Measurements from ENCODE around the gene PLA2G4C. TPM values are rescaled to one million over a fixed set of nuclear protein-coding genes. Genes with fewer than 3 reads are reported as not detected.
"Not testable (repeated sequence)": the region's sequence is repeated elsewhere in the genome, so short reads cannot be mapped to it uniquely, and the experiment has no call there.

The PLA2G4C gene
- total RNA-seq, 1 donor from 2014 or later: 110 TPM

DNA sequence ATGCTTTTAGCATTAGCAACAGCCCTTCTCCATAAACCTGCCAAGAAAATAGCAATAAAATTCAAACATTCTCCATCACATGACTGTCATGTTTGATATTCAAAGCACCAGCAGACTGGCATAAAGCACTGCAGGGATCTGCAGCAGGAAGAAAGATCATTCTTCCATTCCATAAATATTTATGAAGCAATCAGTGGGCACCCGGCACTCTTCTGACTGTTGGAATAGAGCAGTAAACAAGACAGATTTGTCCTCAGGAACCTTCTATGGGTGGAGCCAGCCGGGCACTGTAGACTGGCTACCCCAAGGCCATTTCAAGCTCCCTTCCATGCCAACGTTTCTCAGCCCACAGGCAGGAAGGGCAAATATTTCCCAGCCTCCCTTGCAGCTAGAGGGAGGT lies 25.5 kb downstream of the PLA2G4C start:
- peaks cover 0 to 3% of the 10 kb centered on the region in 2 donors for H3K36me3 ChIP-seq
- no peaks in the 10 kb centered on the region for H3K9me3 ChIP-seq
- TF ChIP-seq, protein P1, sequence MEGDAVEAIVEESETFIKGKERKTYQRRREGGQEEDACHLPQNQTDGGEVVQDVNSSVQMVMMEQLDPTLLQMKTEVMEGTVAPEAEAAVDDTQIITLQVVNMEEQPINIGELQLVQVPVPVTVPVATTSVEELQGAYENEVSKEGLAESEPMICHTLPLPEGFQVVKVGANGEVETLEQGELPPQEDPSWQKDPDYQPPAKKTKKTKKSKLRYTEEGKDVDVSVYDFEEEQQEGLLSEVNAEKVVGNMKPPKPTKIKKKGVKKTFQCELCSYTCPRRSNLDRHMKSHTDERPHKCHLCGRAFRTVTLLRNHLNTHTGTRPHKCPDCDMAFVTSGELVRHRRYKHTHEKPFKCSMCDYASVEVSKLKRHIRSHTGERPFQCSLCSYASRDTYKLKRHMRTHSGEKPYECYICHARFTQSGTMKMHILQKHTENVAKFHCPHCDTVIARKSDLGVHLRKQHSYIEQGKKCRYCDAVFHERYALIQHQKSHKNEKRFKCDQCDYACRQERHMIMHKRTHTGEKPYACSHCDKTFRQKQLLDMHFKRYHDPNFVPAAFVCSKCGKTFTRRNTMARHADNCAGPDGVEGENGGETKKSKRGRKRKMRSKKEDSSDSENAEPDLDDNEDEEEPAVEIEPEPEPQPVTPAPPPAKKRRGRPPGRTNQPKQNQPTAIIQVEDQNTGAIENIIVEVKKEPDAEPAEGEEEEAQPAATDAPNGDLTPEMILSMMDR (IDR thresholded peaks at IDR 0.05): no peak
- no peak overlapping the region for H3K4me3 ChIP-seq
- no peak for DNase-seq (ENCODE audit: low spot score in 2 of 2)
- H3K4me1 ChIP-seq: no peaks in the 10 kb centered on the region
- no peaks in the 10 kb centered on the region for H3K27me3 ChIP-seq
- no peak overlapping the region for H3K27ac ChIP-seq
- intact Hi-C loops (cut with DNase I): no loop called here

DNA sequence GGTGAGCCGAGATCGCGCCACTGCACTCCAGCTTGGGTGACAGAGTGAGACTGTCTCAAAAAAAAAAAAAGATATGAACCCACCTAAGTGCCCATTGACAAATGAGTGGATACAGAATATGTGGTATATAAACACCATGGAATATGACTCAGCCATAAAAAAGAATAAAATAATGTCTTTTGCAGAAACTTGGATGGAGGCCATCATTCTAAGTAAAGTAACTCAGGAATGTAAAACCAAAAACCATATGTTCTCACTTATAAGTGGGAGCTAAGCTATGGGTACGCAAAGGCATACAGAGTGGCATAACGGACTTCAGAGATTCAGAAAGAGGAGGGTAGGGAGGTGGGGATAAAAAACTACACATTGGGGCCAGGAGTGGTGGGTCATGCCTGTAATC lies 29.5 kb downstream of the PLA2G4C start:
- intact Hi-C loops (cut with DNase I): no loop called here
- no peaks in the 10 kb centered on the region for H3K27me3 ChIP-seq
- no peak for DNase-seq (ENCODE audit: low spot score in 2 of 2)
- no peak overlapping the region for H3K4me3 ChIP-seq
- H3K9me3 ChIP-seq: no peaks in the 10 kb centered on the region
- no peak overlapping the region for H3K27ac ChIP-seq
- H3K4me1 ChIP-seq: no peaks in the 10 kb centered on the region
- peaks cover 4 to 13% of the 10 kb centered on the region in 2 donors for H3K36me3 ChIP-seq
- TF ChIP-seq, protein P1 (IDR thresholded peaks at IDR 0.05): no peak

DNA sequence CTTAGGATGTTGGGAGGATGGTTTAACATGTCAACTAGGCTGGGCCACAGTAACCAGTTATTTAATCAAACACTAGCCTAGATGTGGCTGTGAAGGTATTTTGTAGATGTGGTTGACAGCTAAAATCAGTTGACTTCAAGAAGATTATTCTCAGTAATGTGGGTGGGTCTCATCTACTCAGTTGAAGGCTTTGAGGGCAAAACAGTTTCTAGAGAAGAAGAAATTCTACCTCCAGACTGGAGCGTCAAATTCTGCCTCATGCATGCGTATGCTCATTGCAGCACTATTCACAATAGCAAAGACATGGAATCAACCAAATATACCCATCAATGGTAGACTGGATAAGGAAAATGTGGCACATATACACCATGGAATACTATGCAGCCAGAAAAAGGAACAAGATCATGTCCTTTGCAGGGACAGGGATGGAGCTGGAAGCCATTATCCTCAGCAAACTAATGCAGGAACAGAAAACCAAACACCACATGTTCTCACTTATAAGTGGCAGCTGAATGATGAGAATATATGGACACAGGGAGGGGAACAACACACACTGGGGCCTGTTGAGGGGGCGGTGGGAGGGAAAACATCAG lies 40.3 kb downstream of the PLA2G4C start:
- H3K4me1 ChIP-seq; H3K4me3 ChIP-seq; H3K27ac ChIP-seq; H3K27me3 ChIP-seq; DNase-seq (ENCODE audit: low spot score in 2 of 2); H3K9me3 ChIP-seq; intact Hi-C loops (cut with DNase I): not testable (repeated sequence)
- peaks cover 17 to 39% of the 10 kb centered on the region in 2 donors for H3K36me3 ChIP-seq

DNA sequence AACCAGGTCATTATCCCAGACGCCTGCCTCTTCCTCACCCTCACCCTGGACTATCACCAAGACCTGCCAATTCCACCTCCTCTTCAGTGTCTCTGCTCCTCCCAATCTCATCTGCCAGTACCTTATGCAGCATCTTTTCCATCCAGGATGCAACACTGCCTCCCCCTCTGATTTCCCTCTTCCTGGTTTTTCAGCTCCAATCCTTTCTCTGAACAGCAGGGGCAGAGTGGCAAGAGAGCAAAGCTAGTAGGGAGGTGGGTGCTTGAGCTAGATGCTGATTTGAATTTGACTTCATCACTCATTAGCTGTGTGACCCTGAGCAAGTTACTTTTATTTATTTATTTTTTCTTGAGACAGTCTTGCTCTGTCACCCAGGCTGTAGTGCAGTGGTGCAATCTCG lies 41.2 kb downstream of the PLA2G4C start:
- Histone ChIP-seq H3K27me3 (no peaks in the 10 kb centered on the region), H3K27ac (no peak overlapping the region), H3K4me3 (no peak overlapping the region), H3K9me3 (no peaks in the 10 kb centered on the region), H3K4me1 (no peaks in the 10 kb centered on the region), H3K36me3 (peaks cover 15 to 40% of the 10 kb centered on the region in 2 donors)
- no peak for DNase-seq (ENCODE audit: low spot score in 2 of 2)
- intact Hi-C loops (cut with DNase I): no loop called here
- TF ChIP-seq, protein P1 (IDR thresholded peaks at IDR 0.05): no peak

DNA sequence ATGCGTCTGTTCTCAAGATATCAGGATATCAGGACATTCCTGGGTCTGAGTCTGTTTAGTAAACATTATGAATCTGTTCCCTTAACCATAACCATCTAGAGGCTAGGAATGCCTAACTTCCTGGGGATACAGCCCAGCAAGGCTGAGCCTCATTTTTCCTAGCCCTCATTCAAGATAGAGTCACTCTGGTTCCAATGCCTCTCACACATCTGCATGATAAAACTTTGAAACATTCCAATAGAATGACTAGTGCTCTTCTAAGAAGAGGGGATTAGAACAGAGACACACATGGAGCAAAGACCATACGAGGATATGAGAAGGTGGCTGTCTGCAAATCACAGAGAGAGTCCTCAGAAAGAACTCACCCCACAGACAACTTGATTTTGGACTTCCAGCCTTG lies 46.1 kb downstream of the PLA2G4C start:
- Histone ChIP-seq H3K9me3 (no peaks in the 10 kb centered on the region), H3K27me3 (no peaks in the 10 kb centered on the region), H3K27ac (no peak overlapping the region), H3K4me1 (no peaks in the 10 kb centered on the region), H3K4me3 (no peak overlapping the region), H3K36me3 (peaks cover 5 to 34% of the 10 kb centered on the region in 2 donors)
- no peak for DNase-seq (ENCODE audit: low spot score in 2 of 2)
- intact Hi-C loops (cut with DNase I): no loop called here
- TF ChIP-seq, protein P1 (IDR thresholded peaks at IDR 0.05): no peak

DNA sequence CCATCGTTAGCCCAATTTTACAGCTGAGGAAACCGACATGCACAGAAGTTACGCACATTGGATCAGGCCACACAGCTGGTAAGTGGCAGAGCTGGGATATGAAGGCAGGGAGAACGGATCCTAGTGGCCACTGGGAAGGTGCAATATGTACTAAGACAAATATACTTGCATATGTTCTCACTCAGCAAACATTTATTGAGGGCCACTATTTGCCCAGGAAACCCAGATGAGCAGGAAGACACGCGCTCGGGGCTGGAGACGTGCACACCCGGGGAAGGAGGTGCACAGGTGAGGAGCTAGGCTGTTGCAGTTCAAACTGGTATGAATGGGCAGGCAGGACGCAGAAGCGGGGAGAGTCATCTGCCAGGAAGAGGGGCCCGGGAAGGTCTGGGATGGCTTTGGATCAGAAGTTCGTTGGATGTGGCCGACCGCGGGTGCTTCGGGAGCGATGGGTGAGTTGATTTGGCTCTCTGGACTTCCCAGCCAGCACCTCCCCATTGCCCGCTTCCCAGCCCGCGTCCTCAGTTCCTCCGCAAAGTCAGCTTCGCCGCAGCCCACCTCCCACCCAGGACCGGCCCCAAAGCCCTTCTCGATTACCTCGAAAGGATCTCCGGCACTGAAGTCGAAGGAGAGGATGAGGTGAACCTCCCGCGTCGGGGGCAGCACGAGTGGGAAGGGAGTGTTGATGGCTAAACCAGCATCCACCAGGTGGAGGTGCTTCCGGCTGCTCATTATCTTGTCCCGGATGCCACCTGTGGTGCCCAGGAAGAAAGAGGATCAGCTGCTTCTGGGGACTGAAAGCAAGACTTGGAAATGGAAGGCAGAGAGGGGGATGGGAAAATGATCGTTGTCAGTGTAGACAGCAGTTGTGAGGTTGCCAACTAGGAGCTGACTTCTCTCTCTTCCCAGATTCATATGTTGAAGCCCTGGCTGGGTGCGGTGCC lies 48.9 kb downstream of the PLA2G4C start:
- peaks cover 4 to 24% of the 10 kb centered on the region in 2 donors for H3K36me3 ChIP-seq
- intact Hi-C loops (cut with DNase I): no loop called here
- no peak for DNase-seq (ENCODE audit: low spot score in 2 of 2)
- TF ChIP-seq, protein P1 (IDR thresholded peaks at IDR 0.05): no peak
- no peak overlapping the region for H3K4me3 ChIP-seq
- no peak overlapping the region for H3K27ac ChIP-seq
- H3K9me3 ChIP-seq: no peaks in the 10 kb centered on the region
- no peaks in the 10 kb centered on the region for H3K4me1 ChIP-seq
- H3K27me3 ChIP-seq: no peaks in the 10 kb centered on the region

Data from ascending aorta (tissue), 2 donors.